Stimulated activated CD8-positive, alpha-beta memory T cell treated with anti-CD3 and anti-CD28 coated beads, Interleukin-7, amount 100 ng/mL, for 4 hours (primary cell): ENCODE results near the gene TTC8.

ENCODE experiments used
- DNase-seq, 2 donors: peaks; one replicate each; pipeline ENCODE4 v3.0.0-alpha.2; 2020; ENCODE audit warnings: low read depth in 2 of 2

TTC8 gene

DNA sequence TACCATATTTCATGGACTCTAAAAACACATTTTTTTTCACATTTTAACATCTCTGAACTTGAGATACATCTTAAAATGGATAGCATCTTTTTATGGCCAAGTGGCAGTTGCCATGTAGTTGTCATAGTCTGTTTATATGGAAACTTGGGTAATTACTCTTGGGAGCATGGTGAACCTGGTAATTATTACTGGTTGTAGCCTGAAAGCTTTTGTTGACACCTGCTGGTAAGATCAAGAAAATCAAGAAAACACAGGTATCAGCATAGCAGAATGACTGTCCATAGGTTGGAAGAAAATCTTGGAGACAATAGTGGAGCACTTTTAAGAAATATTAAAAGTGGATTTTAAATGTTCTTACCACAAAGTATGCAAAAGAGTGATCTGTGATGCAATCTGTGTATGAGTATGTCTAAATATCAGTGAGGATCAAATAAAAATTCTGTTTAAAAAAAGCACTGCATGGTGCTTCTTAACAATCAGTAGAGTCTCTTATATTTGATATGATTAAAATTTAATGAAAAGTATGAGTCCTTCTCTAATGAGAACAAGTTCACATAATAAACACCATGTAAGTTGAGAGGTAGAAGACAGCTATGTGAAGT, 44.2 kb downstream of the TTC8 start:
- no peak for DNase-seq

DNA sequence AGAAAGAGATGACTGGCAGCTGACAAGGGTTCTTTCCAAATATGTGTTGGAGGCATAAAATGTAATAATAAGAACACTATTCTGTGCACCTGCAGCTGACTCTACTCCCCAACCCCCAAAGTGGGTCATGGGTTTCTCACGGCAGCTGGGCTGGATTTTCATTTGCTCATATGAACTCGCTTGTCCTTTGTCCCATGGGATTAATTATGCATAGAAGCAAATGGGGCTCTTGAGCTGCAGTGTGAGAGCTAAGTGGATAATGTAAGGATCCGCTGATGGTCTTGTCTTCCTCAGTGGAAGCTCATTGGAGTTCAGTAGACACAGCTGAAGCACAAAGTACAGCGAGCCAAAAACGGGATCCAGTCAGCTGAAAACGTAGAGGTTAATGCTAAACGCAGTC, 46.3 kb downstream of the TTC8 start:
- DNase-seq = no peak

DNA sequence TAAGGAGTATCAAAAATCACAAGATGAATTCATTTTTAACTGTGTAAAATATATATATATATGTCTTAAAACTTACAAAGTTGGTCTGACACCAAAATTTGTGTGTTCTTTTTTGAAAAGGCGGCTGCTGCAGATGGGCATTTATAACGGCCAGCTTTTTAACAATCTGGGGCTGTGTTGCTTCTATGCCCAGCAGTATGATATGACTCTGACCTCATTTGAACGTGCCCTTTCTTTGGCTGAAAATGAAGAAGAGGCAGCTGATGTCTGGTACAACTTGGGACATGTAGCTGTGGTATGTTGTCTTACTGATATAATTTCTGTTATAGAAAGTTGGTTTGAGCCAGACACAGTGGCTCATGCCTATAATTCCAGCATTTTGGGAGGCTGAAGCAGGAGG, 47.0 kb downstream of the TTC8 start:
- no peak for DNase-seq

DNA sequence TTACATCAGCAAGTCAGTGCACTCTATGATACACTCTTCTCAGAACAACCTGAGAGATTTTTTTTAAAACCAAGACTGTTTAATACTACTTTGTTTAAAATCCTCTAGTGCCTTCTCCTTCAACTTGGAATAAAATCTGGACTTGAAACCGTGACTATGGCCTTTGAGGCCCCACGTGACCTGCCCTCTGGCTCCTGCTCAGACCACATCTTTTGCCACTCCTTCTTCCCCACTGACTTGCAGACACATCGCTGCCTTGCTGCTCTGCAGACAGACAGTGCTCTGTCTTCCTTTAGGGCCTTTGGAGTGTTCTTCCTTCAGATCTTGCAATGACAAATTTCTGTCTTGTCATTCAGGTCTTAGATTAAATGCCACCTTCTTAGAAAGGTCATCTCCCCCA, 48.5 kb downstream of the TTC8 start:
- no peak for DNase-seq

DNA sequence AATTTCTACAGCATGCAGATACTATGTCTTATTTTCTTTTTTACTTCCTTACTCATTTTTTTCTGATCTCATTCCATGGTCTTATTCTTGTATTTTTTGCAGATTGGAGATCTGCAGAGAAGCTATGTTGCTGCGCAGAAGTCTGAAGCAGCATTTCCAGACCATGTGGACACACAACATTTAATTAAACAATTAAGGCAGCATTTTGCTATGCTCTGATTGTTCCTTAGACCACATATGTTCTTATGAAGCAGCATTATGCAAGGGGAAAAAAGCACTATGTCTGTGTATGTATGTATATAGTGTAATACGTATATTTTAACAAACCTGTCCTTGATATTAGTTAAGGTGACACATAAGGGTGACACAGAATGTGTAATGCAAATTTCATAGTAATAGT, 52.7 kb downstream of the TTC8 start:
- no peak for DNase-seq

DNA sequence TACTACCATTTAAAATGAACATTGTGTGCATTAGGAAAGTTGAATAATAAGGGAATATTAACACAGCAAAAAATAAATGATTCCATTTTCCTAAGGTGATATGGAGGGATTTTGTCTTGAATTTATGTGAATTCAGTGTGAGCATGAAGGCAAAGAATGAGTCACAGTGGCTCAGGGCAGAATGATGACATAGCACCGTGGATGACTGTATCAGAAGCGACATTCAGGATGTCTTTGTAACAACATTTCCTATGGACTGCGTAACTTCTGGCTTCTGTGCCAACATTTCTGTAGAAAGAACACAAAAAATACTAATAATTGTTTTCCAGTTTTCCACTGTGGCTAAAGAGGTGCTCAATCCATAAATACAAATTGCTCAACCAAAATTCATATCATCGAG, 54.6 kb downstream of the TTC8 start:
- DNase-seq = no peak

DNA sequence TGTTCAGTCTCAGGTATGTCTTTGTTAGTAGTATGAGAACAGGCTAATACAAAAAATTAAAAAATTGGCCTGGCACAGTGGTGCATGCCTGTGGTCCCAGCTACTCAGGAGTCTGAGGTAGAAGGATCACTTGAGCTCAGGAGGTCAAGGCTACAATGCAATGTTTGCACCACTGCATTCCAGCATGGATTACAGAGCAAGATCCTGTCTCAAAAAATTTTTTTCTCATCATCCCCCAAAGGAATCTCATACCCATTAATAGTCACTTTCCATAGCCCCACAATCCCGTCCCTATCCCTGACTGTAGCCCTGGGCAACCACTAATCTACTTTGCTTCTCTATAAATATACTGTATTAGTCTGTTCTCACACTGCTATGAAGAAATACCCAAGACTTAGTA, 57.8 kb downstream of the TTC8 start:
- DNase-seq = no peak

DNA sequence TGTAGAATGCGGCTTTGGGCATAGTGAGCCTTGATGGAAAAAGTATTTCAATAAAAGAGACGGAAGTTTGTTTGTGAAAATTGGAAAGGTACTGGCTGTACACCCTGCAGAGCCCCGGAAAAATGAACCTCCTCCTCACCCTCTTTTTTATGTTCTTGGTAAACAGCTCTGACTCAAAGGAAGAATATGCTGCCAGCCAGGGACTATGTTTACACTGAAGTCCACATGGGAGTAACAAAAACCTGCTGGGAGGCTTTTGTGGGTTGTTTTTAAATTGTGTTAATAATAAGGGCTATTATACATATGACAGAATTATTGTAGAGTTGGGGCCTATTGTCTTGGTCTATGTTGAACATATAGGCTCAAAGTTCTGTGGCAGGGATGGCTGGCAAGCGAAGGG, 70.7 kb downstream of the TTC8 start:
- DNase-seq = no peak

DNA sequence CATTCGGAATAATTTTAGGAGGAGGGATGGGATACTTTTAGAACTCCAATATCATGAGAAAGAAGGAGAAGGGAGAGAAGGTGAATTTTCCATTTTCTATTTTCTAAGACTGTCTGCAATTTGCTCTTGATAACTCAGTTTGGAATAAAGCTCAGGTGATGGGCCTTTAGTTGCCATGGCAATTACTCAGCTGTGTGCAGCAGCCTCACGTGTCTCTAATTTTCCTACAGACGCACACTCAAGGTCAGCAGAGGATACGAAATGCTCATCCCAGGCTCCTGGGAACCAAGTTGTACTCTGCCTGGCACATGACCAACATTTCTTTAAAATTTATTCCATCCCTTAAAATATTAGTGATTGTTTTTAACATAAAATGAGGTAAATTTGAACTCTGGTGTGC, 76.7 kb downstream of the TTC8 start:
- no peak for DNase-seq

DNA sequence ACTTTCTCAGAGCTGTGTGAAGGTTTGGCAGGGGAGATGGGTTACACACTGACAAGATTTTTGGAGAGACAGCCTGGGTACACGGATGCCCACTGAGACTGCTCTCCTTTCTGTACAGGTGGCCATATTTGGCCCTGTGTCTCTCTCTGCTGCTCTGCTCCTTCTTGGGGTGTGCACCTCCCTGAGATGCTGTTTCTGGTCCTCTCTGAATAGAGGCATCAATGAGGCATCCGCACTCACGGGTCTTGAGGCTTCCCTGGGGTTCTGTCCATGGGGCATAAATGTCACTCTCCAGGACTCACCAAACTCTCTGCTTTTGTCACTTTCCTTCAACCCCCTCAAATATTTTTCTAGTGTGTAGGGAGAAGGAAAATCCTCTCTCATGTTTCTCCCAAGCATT, 77.5 kb downstream of the TTC8 start:
- DNase-seq = no peak

DNA sequence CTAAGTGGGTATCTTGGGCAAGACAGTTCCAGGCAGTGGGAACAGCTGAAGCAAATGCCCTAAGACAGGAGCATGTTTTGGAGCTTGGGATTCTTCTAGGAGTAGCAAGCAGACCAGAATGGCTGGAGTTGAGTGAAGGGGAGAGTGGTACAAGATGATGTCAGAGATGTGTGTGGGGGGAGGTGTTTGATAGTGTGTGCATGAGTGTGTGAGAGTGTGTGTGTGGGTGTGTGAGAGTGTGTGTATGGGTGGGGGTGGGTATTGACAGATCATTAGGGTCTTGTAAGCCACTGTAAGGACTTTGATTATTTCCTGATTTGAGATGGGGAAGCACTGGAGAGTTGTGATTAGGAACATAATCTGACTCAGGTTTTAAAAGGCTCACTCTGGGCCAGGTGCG, 78.4 kb downstream of the TTC8 start:
- DNase-seq = no peak

DNA sequence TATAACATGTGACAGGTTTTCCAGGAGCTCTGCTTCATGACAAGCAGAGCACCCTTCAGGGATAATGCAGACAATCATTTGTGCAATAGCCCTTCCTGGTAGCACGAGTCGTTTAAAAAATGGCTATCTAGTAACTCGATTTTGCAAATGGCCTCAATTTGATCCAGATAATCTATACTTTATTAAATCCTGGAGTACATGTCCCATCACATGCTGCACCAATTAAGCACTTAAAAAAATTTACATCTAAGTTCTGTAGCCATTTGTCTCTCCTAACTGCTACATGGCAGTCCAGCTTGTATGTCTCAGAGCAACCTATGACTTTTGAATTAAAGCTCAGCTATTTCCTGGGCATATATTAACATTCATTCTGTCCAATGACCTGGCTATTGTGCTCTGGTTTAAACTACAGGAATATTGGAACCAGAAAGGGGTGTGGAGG, 79.8 kb downstream of the TTC8 start:
- DNase-seq = no peak

DNA sequence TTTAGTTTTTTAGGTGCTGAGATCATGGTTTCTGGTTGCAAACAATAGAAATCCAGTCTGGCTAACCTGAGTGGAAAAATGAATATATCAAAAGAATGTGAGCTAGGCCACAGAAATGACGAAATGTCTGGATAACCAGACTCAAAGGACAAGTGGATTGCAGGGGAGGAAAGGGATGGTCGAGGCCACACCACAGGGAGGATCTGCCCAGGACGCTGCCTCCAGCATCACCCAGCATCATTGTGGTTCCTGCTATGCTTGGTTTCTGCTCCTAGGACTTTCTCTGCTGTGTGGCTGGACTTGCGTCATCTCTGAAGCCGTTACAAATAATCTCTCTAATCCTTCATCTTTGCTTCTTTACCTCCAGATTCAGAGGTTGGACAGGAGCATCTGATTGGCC, 80.4 kb downstream of the TTC8 start:
- DNase-seq = no peak

DNA sequence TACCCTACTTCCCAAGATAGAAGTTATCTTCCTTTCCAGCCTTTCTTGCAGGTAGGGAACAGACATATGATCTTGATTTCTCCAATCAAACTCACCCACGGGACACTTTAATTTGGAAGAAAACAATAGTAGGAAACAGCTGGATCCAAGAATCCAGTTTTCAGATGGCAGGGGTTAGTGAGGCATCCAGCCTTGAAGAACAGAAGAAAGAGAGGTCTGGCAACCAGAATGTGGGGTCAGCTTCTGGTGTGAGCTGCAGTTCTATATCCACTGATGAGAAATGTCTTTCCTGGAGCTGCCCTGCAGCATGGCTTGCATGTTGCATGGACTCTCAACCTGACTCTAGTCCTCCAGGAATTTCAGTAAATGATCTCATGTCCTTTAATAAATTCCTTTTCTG, 83.8 kb downstream of the TTC8 start:
- no peak for DNase-seq

DNA sequence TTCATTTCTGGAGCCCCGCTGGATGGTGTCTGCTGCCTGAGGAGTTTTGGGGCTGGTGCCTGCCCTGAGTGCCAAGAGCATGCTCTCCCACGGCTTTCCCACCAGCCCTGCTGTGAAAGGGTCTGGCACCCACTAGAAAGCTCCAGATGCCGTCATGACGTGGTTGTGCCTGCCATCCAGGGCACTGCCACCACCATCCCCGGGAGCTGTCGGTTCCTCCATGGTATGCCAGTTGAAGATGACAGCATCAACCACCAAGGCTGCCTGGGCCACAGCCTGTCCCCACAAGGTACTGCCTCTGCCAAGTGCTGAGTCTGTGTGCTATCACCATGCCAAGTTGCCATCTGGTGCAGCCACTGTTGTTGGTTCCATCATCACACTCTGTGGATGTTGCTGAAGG, 85.9 kb downstream of the TTC8 start:
- DNase-seq = no peak

DNA sequence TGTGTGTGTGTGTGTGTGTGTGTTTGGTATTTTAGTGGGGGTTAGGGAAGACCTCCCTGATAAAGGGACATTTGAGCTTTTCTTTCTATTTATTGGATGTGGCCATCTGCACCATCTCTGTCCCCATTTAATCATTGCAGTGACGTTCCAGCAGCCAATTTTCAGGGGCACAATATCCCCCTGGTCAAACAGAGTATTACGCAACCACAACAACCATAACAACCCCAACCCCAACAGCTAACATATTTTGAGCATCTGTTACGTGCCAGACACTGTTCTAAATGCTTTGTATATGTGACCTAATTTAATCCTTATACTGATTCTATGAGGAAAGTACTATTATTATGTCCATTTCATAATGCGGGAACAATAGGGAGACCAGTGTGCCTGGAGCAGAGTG, 87.4 kb downstream of the TTC8 start:
- no peak for DNase-seq

DNA sequence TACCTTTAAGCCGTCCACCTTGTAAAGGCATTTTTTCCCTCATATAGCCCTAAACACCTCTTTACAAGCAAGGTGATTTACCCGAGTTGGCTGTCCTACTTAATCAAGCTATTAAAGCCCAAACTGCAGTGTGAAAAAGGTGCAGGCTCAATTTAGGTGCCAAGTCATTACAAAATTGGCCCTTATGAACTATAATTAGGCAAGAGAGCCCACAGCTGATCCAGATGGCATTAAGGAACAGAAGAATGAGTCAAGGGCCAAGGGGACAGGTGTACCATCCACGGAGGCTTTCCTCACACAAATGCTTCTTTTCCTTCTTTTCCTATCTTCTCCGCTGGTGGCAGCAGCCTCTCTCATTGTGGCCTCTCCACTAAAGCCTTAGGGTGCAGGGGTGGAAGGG, 90.5 kb downstream of the TTC8 start:
- no peak for DNase-seq

DNA sequence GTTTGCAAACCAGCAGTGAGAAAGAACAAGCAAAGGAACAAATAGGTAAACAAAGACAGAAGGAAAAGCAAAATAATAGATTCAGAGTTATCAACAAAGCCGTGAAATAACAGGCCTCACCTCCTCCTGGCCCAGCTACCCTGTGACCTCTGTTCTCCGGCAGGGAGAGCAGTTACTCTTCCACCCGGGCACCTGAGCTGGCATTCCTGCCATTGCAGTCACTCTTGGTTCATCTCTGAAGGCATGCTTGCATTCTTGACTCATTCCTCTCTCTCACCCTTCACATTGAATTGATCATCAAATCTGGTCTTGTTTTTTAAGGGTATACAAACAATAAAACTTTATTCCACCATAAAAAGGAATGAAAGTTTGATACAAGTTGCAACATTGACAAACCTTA, 95.1 kb downstream of the TTC8 start:
- DNase-seq = no peak
